Upper lobe of right lung (tissue), 1 donor: ENCODE data around the gene DCAF10. TPM values are rescaled to one million over a fixed set of nuclear protein-coding genes. Genes with fewer than 3 reads are reported as not detected.
"Not testable (repeated sequence)": the region's sequence is repeated elsewhere in the genome, so short reads cannot be mapped to it uniquely, and the experiment has no call there.

Experiments used
- ATAC-seq: fragments of 200-7000 bp; cut with Tn5 transposase; one replicate; pipeline ENCODE4 v1.9.1; 2020; ENCODE audit warnings: mild to moderate bottlenecking, moderate library complexity
- DNase-seq: peaks from one replicate; pipeline ENCODE4 v3.0.0-alpha.2; 2020
- H3K27ac ChIP-seq: fragments of 200-600 bp; one replicate; pipeline ENCODE4 v1.8.0; 2022
- H3K27me3 ChIP-seq: fragments of 200-600 bp; one replicate; pipeline ENCODE4 v1.8.0; 2022; ENCODE audit warnings: mild to moderate bottlenecking
- H3K36me3 ChIP-seq: fragments of 200-600 bp; one replicate; pipeline ENCODE4 v1.8.0; 2022
- H3K4me1 ChIP-seq: fragments of 200-600 bp; one replicate; pipeline ENCODE4 v1.8.0; 2022
- H3K4me3 ChIP-seq: fragments of 200-600 bp; one replicate; pipeline ENCODE4 v1.8.0; 2022; ENCODE audit warnings: mild to moderate bottlenecking
- H3K9me3 ChIP-seq: fragments of 200-600 bp; one replicate; pipeline ENCODE4 v1.8.0; 2022
- intact Hi-C: fragments of 100-400 bp; cut with DNase I; formaldehyde crosslinking; loops from one replicate; pipeline ENCODE4 v1.11.0; 2022
- total RNA-seq: library from RNA; stranded (reverse); fragmentation: NEBNext Ultra II Directional; extraction: Animal tissue kit (Norgen Biotek cat#: 25700); gene quantifications from one replicate; pipeline ENCODE4 v1.2.1, GENCODE V29; 2021
- TF ChIP-seq, protein P1 (sequence below): fragments of 200-600 bp; IDR thresholded peaks from one replicate; pipeline ENCODE4 v1.8.0; 2022; ENCODE audit warnings: antibody characterized with exemption
- donor health status: DM: no; HTN: yes; CAD: no; lungs with severe emphysema.

DCAF10 gene
- total RNA-seq, 1 donor from 2014 or later, result 25.2 TPM

DNA sequence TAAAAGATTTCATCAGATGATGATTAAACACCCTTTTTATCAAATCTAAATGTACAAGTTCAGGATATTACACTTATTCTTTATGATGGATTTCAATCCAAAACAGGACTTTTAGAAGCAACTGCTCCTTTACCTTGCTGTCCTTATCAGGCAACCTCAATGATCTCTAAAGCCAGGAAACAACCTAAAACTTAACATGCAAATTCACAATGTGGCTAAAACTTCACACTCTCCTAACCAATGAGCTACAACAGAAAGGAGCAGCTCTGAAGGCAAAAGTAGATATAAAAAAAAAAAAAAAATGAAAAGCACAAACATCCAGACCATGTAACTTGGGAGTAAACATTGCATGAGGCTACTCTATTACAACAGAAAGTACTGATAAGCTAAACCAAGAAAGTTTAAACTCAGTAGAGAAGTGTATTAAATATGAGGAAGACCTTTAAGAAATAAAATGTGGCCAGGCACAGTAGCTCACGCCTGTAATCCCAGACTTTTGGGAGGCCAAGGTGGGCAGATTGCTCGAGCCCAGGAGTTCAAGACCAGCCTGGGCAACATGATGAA is 80.4 kb downstream of the DCAF10 start:
- Histone ChIP-seq H3K4me1 (no peaks in the 10 kb centered on the region), H3K27ac (no peak overlapping the region), H3K36me3 (peaks cover 12% of the 10 kb centered on the region), H3K4me3 (no peak overlapping the region), H3K9me3 (no peaks in the 10 kb centered on the region), H3K27me3 (no peaks in the 10 kb centered on the region)
- ATAC-seq (no peak), DNase-seq (no peak)
- intact Hi-C loops, result no loop called here
- TF ChIP-seq, protein P1, sequence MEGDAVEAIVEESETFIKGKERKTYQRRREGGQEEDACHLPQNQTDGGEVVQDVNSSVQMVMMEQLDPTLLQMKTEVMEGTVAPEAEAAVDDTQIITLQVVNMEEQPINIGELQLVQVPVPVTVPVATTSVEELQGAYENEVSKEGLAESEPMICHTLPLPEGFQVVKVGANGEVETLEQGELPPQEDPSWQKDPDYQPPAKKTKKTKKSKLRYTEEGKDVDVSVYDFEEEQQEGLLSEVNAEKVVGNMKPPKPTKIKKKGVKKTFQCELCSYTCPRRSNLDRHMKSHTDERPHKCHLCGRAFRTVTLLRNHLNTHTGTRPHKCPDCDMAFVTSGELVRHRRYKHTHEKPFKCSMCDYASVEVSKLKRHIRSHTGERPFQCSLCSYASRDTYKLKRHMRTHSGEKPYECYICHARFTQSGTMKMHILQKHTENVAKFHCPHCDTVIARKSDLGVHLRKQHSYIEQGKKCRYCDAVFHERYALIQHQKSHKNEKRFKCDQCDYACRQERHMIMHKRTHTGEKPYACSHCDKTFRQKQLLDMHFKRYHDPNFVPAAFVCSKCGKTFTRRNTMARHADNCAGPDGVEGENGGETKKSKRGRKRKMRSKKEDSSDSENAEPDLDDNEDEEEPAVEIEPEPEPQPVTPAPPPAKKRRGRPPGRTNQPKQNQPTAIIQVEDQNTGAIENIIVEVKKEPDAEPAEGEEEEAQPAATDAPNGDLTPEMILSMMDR, result no peak

DNA sequence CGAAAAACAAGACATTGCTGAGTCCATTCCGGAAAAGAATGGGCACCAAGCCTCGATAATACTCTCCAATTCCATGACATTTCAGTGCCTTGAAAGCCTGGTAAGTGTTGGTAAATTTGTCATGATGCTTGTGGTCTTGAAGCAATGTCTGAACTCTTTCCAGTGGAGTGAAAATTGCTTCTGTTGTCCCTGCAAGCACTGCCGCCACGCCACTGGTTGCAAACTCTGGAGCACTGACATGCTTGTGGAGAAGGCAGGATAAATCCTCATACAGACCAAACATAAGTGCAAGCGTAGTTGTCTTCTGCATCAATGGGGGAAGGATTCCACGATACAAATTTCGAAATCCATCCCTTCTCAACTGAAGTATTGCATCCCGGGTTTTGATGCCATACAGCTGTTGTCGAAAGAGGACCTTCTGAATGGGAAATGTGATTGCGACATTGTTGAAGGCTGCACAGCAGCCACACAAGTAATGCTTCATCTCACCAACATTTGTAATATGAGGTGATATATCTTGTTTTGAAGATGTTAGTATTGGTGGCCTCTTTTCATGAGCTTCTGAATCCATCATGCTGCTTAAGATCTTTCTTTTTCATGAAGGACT is 87.5 kb downstream of the DCAF10 start:
- H3K4me3 ChIP-seq, DNase-seq, intact Hi-C loops, H3K4me1 ChIP-seq, H3K27ac ChIP-seq, ATAC-seq, H3K27me3 ChIP-seq, H3K9me3 ChIP-seq: not testable (repeated sequence)
- peaks cover 18% of the 10 kb centered on the region for H3K36me3 ChIP-seq

DNA sequence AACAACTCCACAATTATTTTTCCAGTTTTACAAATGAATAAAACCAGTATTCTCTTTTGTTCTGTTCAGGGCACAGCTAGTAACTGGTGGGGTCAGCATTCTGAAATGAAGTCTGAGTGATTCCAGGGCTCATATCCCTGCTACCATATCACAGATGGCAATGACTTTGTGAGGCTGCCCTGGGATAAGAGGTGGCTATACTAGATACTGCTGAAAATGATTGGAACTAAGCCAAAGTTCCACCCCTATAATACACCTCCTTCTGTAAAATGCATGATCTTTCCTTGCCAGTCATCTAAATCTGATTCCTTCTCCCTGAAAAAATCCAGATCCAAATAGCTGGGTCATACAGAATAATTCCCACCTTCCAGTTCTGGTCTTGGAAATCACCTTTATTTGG is 88.9 kb downstream of the DCAF10 start:
- Histone ChIP-seq H3K4me3 (no peak overlapping the region), H3K27me3 (no peaks in the 10 kb centered on the region), H3K27ac (no peak overlapping the region), H3K36me3 (peaks cover 32% of the 10 kb centered on the region), H3K4me1 (no peaks in the 10 kb centered on the region), H3K9me3 (no peaks in the 10 kb centered on the region)
- intact Hi-C loops, result no loop called here
- ATAC-seq, result no peak
- TF ChIP-seq, protein P1, result no peak
- DNase-seq, result no peak

DNA sequence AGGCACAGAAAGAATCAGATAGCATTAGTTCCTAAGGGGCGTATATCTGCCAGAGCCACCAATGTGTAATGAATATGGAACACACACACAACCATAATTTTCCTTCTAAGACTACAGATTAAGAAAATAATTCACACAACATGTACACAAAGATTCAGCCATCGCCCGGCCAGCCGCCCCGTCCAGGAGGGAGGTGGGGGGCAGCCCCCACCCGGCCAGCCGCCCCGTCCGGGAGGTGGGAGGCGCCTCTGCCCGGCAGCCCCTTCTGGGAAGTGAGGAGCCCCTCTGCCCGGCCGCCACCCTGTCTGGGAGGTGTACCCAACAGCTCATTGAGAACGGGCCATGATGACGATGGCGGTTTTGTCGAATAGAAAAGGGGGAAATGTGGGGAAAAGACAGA is 90.4 kb downstream of the DCAF10 start:
- H3K9me3 ChIP-seq, ATAC-seq, DNase-seq, H3K4me3 ChIP-seq, H3K27ac ChIP-seq, intact Hi-C loops, H3K4me1 ChIP-seq, H3K27me3 ChIP-seq: not testable (repeated sequence)
- H3K36me3 ChIP-seq, result peaks cover 45% of the 10 kb centered on the region

DNA sequence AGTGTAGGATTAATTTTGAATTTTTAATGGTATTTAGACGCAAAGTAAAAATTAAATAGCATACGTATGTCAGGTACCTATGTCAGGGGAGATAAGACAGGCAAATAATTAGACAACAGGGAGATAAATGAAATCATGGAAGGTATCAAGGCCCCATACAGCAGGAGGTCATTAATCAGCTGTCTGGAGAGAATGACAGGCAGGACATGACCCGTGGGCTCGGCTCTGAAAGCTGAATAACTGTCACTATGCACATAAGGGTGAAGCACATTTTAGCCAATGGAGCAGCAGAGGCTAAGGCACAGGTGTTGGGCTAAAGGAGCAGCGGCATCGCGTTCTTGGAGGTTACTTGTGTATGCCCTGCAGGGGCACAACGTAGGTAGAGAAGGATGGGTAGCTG is 91.5 kb downstream of the DCAF10 start:
- Histone ChIP-seq H3K27me3 (no peaks in the 10 kb centered on the region), H3K36me3 (peaks cover 55% of the 10 kb centered on the region), H3K9me3 (no peaks in the 10 kb centered on the region), H3K4me1 (no peaks in the 10 kb centered on the region), H3K27ac (no peak overlapping the region), H3K4me3 (no peak overlapping the region)
- intact Hi-C loops, result no loop called here
- TF ChIP-seq, protein P1, result no peak
- ATAC-seq (no peak), DNase-seq (no peak)

DNA sequence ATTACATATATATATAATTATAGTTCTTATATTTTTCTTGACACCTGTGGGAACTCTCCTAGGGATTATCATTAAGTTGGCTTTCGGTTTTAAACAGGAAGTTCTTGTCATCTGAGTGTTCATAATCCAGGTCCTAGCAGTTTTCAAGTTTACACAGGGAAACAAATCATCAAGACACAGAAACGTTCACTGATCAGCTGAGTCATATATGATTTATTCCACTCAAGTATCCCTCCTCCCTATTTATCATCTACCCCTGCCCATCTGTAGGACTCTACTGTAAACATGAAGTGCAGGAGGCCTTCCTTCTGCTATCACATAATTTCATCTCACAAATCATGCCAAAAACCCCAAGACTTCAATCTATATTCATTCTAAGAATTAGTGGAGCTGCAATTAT is 97.1 kb downstream of the DCAF10 start:
- intact Hi-C loops, result no loop called here
- TF ChIP-seq, protein P1, result no peak
- Histone ChIP-seq H3K4me1 (peaks cover 9% of the 10 kb centered on the region), H3K36me3 (peaks cover 66% of the 10 kb centered on the region), H3K9me3 (no peaks in the 10 kb centered on the region), H3K27me3 (no peaks in the 10 kb centered on the region), H3K27ac (no peak overlapping the region), H3K4me3 (no peak overlapping the region)
- DNase-seq (no peak), ATAC-seq (no peak)

DNA sequence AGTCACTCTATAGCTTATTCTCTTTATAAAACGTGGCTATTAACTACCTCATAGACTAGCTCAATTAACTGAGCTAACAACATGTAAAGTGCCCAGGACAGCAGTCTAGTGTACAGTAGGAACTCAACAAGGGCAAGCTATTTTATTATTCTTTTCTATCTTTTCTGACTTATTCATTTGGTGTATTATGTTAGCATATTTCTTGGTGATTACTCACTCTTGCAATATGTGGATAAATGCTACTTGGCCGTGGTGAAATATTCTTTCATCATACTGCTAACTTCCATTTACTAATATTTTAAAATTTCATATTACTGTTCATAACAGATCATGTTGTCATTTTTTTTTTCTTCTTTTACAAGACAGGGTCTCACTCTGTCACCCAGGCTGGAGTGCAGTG is 98.4 kb downstream of the DCAF10 start:
- Histone ChIP-seq H3K27ac (no peak overlapping the region), H3K36me3 (peaks cover 52% of the 10 kb centered on the region), H3K4me3 (no peak overlapping the region), H3K27me3 (no peaks in the 10 kb centered on the region), H3K4me1 (peaks cover 16% of the 10 kb centered on the region), H3K9me3 (no peaks in the 10 kb centered on the region)
- DNase-seq (no peak), ATAC-seq (no peak)
- TF ChIP-seq, protein P1, result no peak
- intact Hi-C loops, result no loop called here
